HG03280 (cell line): ENCODE data around the gene KHDC4.

Experiments
- ATAC-seq: cut with Tn5 transposase; IDR thresholded peaks from one replicate; pipeline ENCODE4 v1.9.1; 2021; ENCODE audit warnings: mild to moderate bottlenecking, moderate library complexity; ENCODE audit not compliant: unreplicated experiment

KHDC4 gene

DNA sequence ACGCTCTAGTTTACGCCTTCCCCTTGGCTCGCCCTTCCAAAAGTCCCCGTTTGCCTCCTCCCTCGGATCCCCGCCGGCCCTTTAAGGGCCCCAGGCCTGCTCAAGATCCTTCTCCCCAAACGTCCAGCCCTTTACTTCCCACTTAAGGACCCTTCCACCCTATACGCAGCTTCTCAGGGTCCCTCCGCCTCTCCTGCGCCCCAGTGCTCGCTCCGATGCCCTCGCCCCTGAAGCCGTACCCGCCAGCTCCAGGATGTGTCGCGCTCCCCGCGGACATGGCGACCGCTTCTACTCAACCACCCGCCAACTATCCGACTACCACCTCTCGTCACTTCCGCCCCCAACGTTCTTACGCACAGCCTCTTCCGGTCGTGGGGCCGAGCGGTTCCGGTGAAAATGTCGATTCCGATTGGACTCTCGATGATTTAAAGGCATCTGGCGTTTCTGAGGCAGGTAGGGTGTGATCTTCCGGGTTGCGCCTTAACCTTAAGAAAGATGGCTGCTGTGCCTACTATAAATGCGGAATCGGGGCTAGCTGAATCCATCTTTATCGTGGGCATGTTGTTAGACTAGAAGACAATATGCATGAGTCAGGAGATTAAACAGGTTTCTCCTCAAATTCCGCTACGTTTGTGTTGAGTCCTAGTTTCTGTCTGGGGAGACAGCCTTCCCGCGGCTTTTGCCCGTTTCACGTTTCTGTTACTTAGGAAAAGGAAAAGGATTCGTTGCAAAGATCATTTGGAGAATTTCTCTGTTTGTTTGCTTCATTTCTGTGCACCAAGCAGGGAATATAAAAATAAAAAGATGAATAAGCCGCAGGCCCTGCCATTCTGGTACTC, at the start of gene KHDC4:
Gene KHDC4 (minus strand): TSS at position 317 of the 839 bp plus-strand sequence. CDS start 40 bp downstream, at position 277.
- peak; percentile 95 for ATAC-seq

DNA sequence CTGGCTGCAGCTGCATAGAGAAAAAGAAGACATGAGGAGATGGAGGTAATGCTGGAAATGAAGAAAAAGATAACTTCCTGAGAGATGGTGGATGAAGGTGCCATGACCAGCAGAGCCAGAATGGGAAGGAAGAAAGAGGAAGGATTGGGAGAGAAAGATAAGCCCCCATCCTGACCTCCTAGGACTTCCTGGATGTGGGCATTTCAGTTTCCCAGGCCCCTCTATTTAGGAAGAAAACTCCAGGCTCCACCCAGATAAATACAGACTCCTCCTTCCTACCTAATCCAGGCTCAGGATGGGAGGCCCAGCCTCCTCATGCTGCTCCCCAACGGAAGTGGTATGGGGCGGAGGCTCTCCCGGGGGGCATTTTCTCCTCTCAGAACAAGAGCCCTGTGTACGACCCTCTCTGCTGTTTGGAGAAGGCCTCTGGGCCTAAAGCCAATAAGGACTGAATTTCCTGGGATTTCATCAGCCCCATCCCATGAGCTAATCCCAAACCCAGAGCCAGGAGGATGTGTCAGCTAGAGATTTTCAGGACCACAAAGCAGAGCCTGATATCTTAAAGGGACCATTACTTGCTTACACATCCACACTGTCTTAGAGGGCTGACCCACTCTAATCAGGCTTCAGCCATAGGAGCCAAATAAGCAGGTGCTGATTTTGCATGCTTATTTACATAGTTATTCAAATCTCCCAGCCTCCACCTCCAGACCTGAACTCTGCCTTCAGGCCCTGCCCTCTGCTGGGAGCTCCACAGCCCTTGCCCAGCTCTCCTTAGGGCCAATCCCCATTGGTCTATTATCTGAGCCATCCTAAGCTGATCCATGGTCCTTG, 49.2 kb upstream of the KHDC4 start:
- no peak for ATAC-seq

DNA sequence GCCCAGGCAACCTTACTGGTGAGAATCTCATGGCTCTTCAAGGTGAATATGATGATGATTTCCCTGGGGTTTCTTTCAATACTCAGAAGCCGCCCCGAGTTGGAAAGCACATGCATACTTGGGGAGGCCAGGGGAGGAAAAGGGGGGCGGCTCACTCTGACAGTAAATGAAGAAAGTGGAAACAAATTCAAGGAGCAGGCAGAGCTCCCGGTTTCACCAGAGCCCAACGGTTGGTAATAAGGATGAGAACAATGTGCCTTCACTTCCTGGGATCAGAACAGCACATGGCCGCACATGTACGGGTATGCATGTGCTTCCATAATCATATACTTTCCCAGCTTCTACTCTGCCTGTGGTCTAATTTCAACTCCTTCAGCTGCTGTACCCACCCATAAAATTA, 47.9 kb upstream of the KHDC4 start:
- no peak for ATAC-seq

DNA sequence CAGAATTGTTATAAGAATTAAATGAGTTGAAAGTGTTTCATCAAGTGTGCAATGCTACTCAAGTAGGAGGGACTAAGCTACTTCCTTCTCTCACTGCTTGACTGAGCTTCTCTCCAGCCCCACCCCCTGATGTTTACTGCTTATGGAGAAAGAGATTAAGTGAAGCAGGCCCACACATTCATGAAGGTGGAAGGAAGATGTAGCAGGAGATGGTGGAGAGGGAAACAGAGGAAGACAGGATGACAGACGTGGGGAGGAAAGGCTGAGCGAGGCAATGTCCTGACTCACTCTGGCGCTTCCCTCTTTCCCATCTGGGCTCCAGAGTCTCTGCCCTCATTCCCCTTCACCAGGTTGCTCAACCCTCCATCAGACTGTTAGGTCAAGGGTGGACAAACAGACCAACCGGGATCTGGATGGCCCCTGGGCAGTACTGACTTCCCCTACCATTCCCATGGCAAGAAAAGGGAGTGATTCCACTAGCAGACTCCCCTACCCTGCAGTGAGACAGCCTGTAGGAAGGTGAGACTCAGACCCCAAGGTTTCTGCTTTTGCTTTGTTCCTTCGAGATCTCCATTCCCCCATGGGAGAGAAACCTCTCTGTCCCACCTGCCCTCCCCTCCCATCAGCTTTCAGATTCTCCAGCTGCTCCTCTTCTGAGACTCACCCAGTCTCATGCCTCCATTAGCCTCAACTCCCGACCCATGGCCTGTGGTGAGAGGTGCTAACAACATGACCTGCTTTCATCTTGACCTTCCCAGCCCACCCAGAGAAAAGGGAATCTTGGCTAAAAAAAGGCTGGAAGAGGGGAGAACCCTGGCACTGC, 47.3 kb upstream of the KHDC4 start:
- no peak for ATAC-seq

DNA sequence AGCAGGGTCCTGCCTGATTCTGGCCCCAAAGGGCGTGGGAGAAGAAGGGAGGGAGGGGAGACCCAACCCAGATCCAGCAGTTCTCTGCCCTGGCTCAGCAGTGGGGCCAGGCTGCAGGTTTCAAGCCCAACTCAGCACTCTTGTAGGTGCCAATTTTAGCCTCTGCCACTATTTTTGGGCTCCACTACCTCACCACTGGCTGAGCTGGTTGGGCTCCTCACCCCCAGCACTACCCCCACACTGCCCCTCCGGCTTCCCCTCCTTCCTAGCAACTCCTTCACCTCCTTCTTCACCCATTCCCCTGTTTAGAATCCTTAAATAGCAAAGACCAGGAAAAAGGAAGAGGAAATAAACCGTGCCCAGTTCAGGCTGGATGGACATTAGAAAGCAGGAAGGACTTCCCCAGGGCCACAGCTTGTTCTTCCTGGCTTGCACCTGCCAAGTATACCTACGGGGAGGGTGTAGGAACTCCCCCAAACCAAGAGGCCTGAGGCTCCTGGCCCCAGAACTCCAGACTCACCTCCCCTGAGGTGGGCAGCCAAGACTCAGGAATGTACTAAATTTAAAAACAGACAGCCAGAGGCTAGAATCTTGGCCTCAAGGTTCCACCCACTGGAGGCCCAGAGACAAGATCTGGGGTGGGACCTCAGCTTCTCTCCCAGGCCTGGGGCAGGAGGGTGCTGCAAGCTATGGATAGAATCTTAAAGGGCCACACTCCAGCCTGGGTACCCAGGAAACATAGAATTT, 45.6 kb upstream of the KHDC4 start:
- ATAC-seq: no peak

DNA sequence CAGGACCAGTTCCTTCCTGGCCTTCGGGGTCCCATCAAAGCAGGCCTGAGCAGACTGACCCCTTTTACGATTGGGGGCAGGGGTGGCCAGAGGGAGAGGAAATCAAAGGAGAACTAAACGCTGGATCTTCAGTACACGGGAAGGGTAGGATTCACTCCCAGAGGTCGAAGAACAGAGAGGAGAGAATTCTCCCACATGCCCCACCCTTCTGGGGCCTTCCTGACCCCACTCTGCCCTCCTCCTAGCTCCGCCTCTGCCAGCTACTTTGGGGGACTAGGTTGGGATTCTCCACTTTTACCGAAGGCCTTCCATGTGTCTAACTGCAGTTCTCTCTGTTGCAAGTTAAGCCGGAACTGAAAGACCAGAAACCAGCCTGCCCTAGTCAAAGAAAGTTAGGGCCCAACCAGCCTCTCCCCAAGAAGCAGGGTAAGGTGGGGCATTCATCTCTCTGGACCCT, 44.8 kb upstream of the KHDC4 start:
- no peak for ATAC-seq

DNA sequence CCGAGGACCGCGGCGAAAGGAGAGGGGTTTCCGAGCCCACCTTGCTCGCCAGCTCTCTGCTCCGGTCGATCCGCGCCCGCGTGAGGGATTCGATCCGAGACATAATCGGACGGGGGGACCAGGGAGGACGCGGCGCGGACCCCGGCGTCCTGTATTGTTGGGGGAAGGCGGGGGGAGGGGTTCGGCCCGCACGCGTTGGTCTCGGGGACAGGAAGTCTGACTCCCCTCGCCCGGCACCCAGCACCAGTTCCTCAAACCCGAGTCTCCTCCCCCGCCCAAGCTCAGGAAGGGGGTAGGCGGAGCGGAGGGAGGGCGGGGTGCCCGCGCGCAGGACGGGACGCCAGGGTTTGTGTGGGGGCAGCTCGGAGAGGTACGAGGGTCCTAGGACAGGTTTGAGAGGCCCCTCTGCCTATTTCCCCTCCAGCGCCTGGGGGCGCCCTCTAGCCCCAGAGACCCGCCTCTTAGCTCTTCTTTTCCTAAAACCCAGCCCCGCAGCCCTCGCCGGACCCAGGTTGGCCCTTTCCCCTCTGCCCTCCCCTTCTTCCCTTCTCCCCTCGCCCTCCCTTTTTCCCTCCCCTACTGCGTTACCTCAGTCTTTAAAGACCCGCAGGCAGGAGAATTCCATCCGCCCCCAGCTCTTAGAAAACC, 44.2 kb upstream of the KHDC4 start, which contains the start of gene ARHGEF2:
Gene ARHGEF2 (minus strand): TSS at position 223 of the 648 bp plus-strand sequence. CDS start 120 bp downstream, at position 103.
- ATAC-seq: peak; percentile 53

DNA sequence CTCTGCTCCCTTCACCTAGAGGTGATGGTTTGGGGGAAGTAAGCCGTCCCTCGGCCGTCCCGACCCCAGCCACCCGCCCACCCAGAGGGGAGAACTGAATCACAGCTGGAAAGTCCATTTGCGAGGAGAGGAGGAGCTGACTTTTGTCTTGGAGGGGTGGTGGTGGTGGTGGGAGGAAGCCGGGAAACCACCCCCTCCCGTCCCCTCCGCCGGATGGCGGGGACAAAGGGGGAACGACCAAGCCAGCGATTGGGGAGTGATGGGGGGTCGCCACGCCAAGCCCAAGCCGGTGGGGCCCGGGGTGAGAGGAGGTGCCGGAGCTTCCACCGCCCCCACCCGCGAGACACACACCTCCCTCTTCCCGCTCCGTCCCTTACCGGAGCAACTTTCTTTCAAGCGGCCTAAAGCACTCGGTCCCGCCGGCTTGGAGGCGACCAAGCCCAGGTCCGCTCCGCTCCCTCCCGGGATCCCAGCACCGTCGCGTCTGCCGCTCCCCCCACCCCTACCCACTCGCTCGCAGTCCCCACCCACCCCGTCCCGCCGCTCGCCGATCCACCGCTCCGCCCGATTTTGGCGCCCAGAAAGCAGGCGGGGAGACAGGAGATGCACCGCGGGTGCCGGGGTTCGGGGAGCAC, 43.6 kb upstream of the KHDC4 start:
- no peak for ATAC-seq

GRCh38 chr1:155976913-155977689, 42.9 kb upstream of the KHDC4 start:
- no peak for ATAC-seq

- no peak for ATAC-seq
Observed at GRCh38 chr1:155976062-155976912, 42.1 kb upstream of the KHDC4 start.

DNA sequence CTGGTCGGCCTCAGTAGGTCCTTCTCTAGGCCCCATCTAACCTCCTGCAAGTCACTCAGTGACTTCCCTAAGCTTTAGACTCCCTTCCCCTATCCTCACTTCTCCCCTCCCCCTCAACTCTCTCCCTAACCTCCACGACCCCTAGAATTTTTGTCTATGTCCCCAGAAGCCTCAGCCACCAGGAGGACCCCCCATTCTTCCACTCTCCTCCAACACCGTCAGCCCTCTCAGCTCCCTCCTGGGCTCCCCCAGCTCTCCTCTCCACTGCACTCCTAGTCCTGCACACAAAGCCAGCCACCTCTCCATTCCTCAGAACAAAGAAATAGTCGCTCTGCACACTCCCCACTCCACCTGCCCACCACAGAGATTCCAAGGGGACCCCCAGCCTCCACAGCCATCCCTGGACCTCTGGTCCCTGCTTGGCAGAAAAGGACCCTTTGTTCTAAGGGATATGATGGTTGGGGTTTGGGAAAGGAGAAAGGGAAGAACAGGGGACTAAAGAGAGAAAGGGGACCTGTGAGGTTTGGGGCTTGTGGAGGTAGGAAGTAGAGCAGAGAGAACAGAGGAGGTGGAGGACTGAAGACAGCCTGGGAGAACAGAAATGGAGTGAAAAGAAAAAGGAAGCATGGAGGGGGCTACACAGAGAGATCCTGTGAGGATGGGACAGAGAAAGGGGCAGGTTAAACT, 41.3 kb upstream of the KHDC4 start:
- no peak for ATAC-seq

DNA sequence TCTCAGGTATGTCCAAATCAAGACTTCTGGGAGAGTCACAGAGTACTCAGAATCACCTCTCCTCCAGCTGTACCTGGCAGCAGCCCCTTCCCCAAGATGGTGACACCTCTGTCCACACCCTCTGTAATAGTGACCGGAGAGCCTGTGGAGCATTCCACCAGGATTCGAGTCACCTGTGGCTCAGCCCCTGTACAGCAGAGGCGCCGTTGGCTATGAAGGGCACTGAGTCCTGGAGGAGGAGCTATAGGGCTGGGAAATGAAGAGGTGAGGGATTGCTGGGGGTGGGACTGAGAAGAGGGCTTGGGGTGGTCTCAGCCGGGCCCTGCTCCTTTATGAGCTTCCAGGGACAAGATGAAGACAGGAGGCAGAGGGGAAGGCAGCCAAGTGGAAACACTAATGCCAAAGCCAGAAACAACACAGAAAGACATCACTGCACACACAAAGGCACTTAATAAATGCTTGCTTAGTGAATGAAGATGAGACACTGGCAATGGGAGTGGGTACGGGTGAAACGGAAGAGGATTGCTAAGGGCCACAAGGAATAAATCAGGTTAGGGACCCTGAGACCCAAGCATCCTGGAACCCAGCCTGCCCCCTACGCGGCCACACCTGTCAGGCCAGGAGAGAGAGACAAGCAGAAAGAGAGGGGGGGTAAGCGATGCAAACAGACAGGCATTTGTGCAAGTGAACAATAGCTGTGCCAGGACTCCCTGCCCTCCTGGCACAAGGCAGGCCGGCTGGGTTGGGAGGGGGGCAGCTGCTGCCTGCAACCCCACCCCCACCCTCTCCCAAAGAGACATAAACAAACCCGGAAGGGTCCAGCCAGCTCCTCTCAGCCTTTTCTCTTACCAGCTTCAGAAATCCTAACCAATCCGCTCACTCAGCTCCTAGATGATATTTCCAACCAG, 40.2 kb upstream of the KHDC4 start:
- ATAC-seq: no peak

- no peak for ATAC-seq
Observed at GRCh38 chr1:155973723-155974122, 39.5 kb upstream of the KHDC4 start.

GRCh38 chr1:155971910-155972809, 37.9 kb upstream of the KHDC4 start:
- no peak for ATAC-seq
